Uterus (tissue), 2 donors: ENCODE data around the gene WDFY2.

Experiments
- CTCF ChIP-seq, 4 experiments: fragments of 200-600 bp in 2 of 4; fragments of 450-650 bp in 2 of 4; sonication (generic) in 2 of 4; IDR thresholded peaks; one replicate each; pipeline ENCODE4 v1.5.1; 2016 to 2019; ENCODE audit warnings: antibody characterized with exemption in 4 of 4, mild to moderate bottlenecking in 2 of 4, moderate library complexity in 1 of 4
- POLR2A ChIP-seq, 2 donors: fragments of 450-650 bp; IDR thresholded peaks; one replicate each; pipeline ENCODE4 v1.6.1; 2016; ENCODE audit warnings: antibody characterized with exemption in 2 of 2, mild to moderate bottlenecking in 1 of 2, moderate library complexity in 1 of 2

GRCh38 chr13:51742031-51742430 lies 157.8 kb downstream of the WDFY2 start:
- no peak for TF ChIP-seq CTCF (IDR thresholded peaks at IDR 0.05)
- no peak for TF ChIP-seq POLR2A (IDR thresholded peaks at IDR 0.05)
